ENCODE results near the gene NUP153.
"Not testable (repeated sequence)": the region's sequence is repeated elsewhere in the genome, so short reads cannot be mapped to it uniquely, and the experiment has no call there.

Gene NUP153

DNA sequence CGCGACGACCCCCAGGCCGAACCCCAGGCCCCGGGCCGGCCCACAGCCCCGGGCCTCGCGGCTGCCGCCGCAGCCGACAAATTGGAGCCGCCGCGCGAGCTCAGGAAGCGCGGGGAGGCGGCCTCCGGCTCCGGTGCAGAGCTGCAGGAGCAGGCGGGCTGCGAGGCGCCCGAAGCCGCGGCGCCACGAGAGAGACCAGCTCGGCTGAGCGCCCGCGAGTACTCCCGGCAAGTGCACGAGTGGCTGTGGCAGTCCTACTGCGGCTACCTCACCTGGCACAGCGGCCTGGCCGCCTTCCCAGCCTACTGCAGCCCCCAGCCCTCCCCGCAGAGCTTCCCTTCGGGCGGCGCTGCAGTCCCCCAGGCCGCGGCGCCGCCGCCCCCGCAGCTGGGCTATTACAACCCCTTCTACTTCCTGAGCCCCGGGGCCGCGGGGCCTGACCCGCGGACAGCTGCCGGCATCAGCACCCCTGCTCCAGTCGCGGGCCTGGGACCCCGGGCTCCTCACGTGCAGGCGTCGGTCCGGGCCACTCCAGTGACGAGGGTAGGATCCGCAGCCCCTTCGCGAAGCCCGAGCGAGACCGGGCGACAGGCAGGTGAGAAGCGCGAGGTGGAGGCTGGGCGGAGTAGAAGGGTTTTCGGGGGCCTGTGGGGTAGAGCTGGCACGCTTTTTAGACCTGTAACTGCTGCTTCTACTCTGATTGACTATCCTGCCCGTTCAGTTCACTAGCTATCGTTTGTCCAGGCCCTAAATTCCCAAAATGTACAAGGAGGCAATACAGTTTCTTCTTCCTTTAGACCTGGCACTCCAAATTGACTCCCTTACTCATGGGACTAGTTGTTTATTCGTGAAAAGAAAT lies 106.0 kb downstream of the NUP153 start:
- DNase-seq, result peak; percentile 55

DNA sequence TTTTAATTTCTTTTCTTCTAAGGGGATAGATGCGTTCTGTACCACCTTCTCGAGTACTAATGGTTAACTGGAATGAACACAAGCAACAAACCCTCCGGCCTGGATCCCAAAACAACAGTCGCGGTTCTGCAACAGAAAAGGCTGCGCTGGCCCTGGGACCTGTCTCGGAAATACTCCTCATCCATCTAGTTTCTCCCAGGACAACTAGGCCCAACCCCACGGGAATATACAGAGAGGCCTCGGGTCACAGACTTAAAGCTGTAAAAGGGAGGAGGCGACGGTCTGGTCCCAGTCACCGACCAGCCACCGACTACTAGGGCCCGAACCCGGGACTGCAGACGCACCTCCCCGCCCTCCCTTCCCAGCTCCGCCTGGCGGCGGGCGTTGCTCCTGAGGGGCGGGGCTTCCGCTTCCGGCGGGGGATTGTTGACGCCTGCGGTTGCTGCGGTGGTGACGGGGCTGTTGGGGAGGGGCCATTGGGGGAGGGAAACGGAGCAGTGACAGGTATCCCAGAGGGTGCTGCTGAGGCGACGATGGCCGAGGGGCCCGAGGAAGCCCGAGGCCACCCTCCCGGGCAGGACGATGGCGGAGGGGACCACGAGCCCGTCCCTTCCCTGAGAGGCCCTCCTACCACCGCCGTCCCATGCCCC lies 106.7 kb downstream of the NUP153 start, which contains the start of gene FAM8A1:
FAM8A1 (plus strand) TSS at position 426 of the 650 bp plus-strand sequence; CDS start at position 534, 108 bp downstream.
- DNase-seq, result peak; percentile 95

DNA sequence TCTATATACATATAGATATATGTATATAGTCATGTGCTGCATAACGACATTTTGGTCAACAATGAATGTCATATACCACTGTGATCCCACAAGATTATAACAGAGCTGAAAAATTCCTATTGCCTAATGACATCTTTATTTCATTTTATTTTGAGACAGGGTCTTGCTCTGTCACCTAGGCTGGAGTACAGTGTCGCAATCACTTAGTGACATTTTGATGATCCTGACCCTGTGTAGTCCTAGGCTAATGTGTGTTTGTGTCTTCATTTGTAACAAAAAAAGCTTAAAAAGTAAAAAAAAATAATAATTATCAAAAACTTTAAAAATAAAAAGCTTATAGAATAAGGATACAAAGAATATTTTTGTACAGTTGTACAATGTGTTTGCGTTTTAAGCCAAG lies 110.6 kb downstream of the NUP153 start:
- no peak for DNase-seq

DNA sequence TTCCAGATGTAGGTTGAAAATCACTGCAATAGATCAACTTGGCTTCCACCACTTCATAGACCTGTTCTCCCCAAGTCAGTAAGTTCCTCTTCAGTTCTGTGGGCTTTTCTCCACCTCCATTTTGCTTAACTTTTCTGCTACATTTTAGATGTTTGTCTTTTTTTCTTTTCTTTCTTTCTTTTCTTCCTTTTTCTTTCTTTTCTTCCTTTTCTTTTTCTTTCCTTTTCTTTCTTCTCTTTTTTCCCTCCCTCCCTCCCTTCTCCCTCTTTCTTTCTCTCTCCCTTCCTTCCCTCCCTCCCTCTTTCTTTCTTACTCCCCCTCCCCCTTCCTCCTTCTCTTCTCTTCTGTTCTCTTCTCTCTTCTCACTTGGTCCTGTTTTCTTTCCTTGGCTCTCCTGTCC lies 113.5 kb downstream of the NUP153 start:
- DNase-seq, result no peak

DNA sequence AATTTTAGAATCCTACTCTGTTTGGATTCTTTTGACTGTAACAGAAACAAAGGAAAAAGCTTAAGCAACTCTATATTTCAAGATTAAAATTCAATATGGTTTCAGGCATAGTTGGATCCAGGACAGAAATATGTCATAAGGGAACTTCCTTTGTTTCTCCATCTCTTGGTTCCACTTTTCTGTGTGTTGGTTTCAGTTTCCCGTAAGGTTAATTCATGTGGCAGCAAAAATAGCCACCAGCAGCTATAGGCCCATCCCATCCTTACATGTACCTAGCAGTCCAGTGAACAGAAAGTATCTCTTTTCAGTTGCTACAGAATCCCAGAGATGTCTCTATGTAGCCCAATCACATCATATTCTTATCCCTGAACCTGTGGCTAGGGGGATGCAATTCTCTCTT lies 115.4 kb downstream of the NUP153 start:
- no peak for DNase-seq

DNA sequence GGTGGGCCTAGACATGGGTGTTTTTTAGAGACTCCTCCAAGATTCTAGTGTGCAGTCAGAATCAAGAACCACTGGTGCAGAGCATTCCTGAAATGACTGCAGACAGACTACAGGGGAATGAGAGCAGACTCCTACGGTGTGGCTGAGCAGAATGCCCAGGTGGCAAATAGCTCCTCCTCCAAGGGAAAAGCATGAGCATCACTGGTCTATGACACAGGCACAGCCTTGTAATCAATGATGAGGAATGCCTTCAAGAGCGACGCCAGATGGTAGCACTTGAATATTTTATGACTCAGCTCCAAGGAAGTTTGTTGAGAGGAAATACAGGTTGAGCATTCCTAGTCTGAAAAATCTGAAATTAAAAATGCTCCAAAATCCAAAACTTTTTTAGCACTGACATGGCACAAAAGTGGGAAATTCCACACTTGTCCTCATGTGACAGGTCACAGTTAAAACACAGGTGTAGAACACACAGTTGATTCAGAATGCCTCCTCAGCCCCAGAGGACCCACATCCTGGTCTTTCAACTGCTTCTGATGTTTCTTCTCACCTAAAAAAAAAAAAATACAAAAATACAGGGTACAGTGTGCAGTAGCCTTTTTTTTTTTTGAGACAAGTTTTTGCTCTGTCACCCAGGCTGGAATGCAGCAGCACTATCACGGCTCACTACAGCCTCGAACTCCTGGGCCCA lies 117.2 kb downstream of the NUP153 start:
- DNase-seq, result no peak

DNA sequence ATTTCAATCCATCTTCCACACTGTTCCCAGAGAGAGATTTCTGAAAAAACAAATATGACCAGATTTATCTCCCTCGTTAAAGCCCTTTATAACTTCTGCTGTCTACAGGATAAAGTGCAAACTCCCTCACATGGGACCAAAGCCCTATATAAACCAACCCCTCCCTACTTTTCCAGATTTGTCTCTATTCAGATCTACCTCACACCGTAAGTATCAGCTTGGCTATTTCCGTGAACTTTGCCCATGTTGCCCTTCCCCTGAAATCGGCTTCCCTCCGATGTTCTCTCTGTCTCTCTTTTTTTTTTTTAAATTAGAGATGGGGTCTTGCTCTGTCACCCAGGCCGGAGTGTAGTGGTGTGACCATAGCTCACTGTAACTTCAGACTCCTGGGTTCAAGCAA lies 118.7 kb downstream of the NUP153 start:
- DNase-seq, result no peak

DNA sequence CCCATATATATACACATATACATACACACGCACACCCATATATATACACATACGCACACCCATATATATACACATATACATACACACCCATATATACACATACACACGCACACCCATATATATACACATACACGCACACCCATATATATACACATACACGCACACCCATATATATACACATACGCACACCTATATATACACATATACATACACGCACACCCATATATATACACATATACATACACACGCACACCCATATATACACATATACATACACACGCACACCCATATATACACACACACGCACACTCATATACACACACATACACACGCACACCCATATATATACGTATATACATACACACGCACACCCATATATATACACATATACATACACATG lies 120.1 kb downstream of the NUP153 start:
- DNase-seq, result not testable (repeated sequence)

DNA sequence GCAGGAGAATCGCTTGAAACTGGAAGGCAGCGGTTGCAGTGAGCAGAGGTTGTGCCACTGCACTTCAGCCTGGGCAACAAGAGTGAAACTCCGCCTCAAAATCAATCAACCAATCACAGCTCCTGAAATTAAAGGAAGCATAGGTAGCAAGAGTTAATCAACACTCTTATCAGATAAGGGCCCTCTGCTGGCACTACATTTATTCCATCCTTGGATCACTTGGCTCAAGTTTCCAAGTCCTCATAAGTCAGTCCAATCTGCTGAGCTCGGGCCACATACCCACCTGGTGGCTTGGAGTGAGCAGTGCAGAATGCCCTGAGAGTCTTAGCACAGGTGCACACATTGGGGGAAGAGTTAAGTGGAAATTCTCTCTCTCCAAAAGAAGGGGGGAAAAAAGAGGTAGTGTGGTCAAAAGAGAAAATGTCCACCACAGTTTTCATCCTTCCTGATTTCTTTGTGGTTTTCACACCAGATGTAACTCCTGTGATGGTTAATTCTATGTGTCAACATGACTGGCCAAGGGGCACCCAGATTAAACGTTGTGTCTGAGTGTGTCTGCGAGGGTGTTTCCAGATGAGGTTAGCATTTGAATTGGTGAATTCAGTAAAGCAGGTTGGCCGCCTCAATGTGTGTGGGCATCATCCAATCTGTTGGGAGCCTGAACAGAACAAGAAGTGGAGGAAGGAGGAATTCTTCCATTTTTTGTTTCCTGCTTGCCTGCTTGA lies 120.8 kb downstream of the NUP153 start:
- no peak for DNase-seq

DNA sequence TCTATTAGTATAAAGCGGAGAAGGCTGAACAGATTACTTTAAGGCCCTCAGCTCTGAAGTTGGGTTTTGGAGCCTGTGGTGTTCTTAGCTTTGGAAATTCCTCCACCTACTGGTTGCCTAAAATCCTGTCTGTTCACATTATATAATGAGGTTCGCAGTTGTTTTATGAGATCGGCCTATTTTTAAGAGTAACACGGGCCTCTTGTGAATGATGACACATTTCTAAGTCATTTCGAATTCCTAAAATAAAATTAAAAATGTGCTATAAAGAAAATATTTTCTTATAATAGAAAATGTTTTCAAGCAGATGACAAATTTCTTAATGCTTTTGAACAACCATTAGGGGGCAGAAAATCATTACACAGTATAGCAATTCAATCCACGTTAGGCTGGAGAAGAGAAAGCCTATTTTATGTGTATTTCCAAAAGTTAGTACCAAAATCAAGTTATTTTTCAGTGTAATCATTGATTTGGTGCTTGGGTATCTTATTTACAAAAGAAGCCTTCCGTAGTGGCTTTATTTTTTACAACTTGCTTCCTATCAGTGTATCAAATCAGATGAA lies 122.4 kb downstream of the NUP153 start:
- DNase-seq, result peak; percentile 54

DNA sequence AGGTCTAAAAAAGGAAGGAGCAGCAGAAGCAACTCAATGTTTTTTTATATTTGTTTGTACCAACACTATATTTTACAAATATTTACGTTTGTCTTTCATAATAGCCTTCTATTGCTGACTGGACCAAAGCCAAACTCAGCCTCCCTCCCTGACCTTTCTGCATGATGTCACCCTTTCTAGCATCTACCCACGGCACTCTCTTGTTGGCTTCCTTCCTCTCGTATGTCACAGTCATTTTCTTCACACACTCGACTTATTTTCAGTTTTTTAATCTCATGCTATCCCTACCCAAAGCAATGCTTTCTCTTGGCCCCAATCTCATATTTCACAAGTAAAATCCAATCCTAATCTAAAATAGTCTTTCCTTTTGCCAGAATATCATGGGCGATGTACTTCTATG lies 122.9 kb downstream of the NUP153 start:
- DNase-seq, result no peak

DNA sequence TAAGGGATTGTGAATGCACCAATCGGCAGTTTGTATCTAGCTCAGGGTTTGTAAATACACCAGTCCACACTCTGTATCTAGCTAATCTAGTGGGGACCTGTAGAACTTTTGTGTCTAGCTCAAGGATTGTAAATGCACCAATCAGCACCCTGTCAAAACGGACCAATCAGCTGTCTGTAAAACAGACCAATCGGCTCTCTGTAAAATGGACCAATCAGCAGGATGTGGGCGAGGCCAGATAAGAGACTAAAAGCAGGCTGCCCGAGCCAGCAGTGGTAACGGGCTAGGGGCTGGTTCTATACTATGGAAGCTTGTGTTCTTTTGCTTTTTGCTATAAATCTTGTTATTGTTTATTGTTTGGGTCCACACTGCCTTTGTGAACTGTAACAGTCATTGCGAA lies 125.4 kb downstream of the NUP153 start:
- not testable (repeated sequence) for DNase-seq

DNA sequence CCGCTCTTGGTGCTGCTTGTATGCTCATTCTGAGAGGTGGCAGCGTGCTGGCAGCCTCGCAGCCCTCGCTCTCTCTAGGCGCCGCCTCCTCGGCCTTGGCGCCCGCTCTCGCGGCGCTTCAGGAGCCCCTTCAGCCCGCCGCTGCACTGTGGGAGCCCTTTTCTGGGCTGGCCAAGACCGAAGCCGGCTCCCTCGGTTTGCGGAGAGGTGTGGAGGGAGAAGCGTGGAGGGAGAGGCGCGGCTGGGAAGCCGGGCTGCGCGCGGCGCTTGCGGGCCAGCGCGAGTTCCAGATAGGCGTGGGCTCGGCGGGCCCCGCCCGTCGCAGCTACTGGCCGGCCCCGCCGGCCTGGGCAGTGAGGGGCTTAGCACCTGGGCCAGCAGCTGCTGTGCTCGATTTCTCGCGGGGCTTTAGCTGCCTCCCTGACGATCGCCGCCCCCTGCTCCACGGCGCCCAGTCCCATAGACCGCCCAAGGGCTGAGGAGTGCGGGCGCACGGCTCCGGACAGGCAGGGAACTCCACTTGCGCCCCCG lies 126.1 kb downstream of the NUP153 start:
- DNase-seq, result no peak

DNA sequence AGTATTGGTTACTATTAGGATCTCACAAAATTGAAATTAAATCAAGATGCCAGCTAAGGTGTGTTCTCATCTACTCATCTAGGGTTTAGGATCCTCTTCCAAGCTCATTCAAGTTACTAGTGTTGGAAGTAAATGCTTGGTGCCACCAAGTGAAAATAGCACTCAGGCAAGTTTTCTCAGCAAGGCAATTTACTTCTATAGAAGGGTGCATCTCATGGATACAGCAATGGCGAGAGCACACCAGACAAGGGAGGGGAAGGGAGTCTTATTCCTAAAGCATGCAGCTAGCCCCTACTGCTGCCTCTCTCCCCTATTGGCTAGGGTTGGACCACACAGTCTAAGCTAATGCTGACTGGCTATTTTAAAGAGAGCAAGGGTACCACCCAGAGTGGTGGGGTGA lies 129.7 kb downstream of the NUP153 start:
- DNase-seq, result no peak

DNA sequence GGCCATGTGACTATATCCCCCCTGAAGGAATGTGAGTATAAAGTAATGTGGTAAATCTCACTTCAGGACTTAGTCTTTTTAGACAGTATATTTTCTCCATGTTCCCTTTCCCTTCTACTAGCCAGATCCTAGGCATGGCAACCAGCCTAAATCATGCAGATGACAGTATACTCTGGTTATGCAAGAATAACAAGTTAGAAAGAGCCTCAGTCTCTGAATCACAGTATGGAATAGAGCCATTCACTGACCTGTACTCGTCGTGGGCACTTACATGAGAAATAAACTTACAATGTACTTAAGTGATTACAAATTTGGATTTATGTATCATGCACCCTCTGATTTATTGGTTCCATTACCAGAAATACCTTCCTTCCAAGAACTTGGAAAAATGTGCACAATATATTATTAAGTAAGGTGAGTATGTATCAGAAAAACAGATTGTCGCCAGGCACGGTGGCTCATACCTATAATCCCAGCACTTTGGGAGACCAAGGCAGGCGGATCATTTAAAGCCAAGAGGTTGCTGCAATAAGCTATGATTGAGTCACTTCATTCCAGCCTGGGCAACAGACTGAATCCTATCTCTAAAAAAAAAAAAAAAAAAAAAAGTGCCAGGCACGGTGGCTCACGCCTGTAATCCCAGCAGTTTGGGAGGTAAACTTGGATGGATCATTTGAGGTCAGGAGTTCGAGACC lies 131.7 kb downstream of the NUP153 start:
- no peak for DNase-seq

DNA sequence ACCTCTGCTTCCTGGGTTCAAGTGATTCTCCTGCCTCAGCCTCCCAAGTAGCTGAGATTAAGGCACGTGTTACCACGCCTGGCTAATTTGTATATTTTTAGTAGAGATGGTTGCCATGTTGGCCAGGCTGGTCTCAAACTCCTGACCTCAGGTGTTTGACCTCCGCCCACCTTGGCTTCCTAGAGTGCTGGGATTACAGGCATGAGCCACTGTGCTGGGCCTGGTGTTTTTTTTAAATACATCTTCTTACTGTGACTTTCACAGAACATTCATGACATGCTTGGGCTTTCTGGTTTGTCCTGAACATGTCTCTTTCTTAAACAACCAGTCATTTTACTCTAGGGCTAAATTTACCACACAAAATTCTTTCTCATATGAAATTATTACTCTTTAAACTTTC lies 141.3 kb downstream of the NUP153 start:
- DNase-seq, result no peak
